Naive thymus-derived CD4-positive, alpha-beta T cell (primary cell): ENCODE measurements around the gene HSPA12B. TPM values are rescaled to one million over a fixed set of nuclear protein-coding genes. Genes with fewer than 3 reads are reported as not detected.

Experiments used
- ATAC-seq: fragments of 150-1000 bp; cut with Tn5 transposase; 2 replicates; pipeline ENCODE4 v1.10.0; 2021; ENCODE audit warnings: mild to moderate bottlenecking, moderate library complexity
- CTCF ChIA-PET: fragments of 350-600 bp; sonication (Branson Sonifier 250); formaldehyde crosslinking; loops from one replicate; lab custom pipeline; 2021; ENCODE audit warnings: antibody characterized with exemption; lab: Charles Lee
- POLR2A ChIA-PET: fragments of 350-600 bp; sonication (Branson Sonifier 250); formaldehyde crosslinking; loops from one replicate; lab custom pipeline; 2021; ENCODE audit warnings: antibody characterized with exemption, inconsistent platforms; lab: Charles Lee
- DNase-seq, 9 donors: peaks; one replicate each; pipeline versions ENCODE4 v3.0.0 to v3.0.0-alpha.2; 2020 to 2022; ENCODE audit warnings: mixed read lengths in 1 of 9
- H3K27ac ChIP-seq: one replicate; pipeline ENCODE4 v1.7.0; 2013; ENCODE audit warnings: mild to moderate bottlenecking, low read depth, low read length, moderate library complexity
- H3K27me3 ChIP-seq, 2 donors: one replicate each; pipeline ENCODE4 v1.7.0; 2013; ENCODE audit warnings: low read length in 2 of 2, mild to moderate bottlenecking in 2 of 2, moderate library complexity in 2 of 2; ENCODE audit not compliant: control insufficient read depth in 2 of 2, insufficient read depth in 2 of 2
- H3K36me3 ChIP-seq, 3 experiments: 1 replicate in 2 of 3; 2 replicates in 1 of 3; pipeline ENCODE4 v1.7.0; 2013; ENCODE audit warnings: low read length in 3 of 3, mild to moderate bottlenecking in 3 of 3, moderate library complexity in 1 of 3; ENCODE audit not compliant: insufficient read depth in 3 of 3, control insufficient read depth in 2 of 3
- H3K4me1 ChIP-seq, 2 donors: one replicate each; pipeline ENCODE4 v1.7.0; 2013; ENCODE audit warnings: low read length in 2 of 2, mild to moderate bottlenecking in 2 of 2, moderate library complexity in 1 of 2; ENCODE audit not compliant: control insufficient read depth in 2 of 2, insufficient read depth in 2 of 2
- H3K4me3 ChIP-seq: 2 replicates; pipeline ENCODE4 v1.7.0; 2013; ENCODE audit warnings: mild to moderate bottlenecking, low read length
- H3K9me3 ChIP-seq, 3 experiments: 1 replicate in 2 of 3; 2 replicates in 1 of 3; pipeline ENCODE4 v1.7.0; 2013; ENCODE audit warnings: low read length in 3 of 3; ENCODE audit not compliant: control insufficient read depth in 2 of 3
- H3K27ac Mint-ChIP-seq, 9 donors: one replicate each; pipeline ENCODE4 v1.8.0; 2020 to 2022; ENCODE audit warnings: mixed read lengths in 9 of 9, mild to moderate bottlenecking in 8 of 9, moderate library complexity in 5 of 9, inconsistent platforms in 2 of 9
- H3K27me3 Mint-ChIP-seq, 5 donors: one replicate each; pipeline ENCODE4 v1.8.0; 2021 to 2022; ENCODE audit warnings: mixed read lengths in 5 of 5, mild to moderate bottlenecking in 1 of 5
- H3K36me3 Mint-ChIP-seq, 5 donors: one replicate each; pipeline ENCODE4 v1.8.0; 2020 to 2022; ENCODE audit warnings: mixed read lengths in 5 of 5, mild to moderate bottlenecking in 3 of 5, inconsistent platforms in 1 of 5
- H3K4me1 Mint-ChIP-seq, 7 donors: one replicate each; pipeline ENCODE4 v1.8.0; 2020 to 2022; ENCODE audit warnings: mixed read lengths in 7 of 7, mild to moderate bottlenecking in 3 of 7, inconsistent platforms in 1 of 7
- H3K4me3 Mint-ChIP-seq, 10 donors: one replicate each; pipeline ENCODE4 v1.8.0; 2020 to 2022; ENCODE audit warnings: mild to moderate bottlenecking in 10 of 10, mixed read lengths in 10 of 10, moderate library complexity in 6 of 10, inconsistent platforms in 2 of 10
- H3K9me3 Mint-ChIP-seq, 11 donors: one replicate each; pipeline ENCODE4 v1.8.0; 2020 to 2022; ENCODE audit warnings: mixed read lengths in 11 of 11, mild to moderate bottlenecking in 4 of 11, inconsistent platforms in 1 of 11, moderate library complexity in 1 of 11
- intact Hi-C, 2 donors: fragments of 100-400 bp; cut with micrococcal nuclease; formaldehyde crosslinking; loops; one replicate each; pipeline ENCODE4 v1.15.1; 2023
- polyA plus RNA-seq, 2 donors: library from polyadenylated mRNA; unstranded; fragments of 300-500 nt; fragmentation: Illumina TruSeq; gene quantifications; one replicate each; pipeline ENCODE4 v1.2.3, GENCODE V29; 2021
- total RNA-seq, 6 experiments: library from RNA in 5 of 6; stranded (reverse) in 5 of 6; gene quantifications; 1 replicate in 5 of 6; 2 replicates in 1 of 6; pipeline ENCODE4 v1.2.3 and lab custom pipeline; 2021 to 2026

Gene HSPA12B
- total and polyA plus RNA-seq, 7 experiments from 2014 or later: 0.09 to 0.20 TPM; not detected in 5

DNA sequence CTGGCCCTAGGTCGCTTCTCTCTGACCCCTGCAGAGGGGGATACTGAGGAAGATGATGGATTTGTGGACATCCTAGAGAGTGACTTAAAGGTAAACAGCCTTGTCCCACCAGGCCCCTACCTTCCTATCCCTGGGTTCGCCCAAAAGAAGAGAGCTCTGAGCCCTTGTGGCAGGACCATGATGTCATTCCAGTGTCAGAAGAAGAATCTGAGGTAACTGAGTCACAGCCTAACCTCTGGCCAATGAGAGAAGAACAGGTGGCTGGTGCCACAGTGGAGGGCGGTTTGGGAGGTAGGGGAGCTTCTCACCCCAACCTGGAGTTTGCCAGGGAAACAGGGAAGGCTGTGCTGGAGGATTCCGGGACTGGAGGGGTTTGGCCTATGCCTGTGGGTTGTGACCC is 68.8 kb downstream of the HSPA12B start:
- Histone ChIP-seq H3K4me3 (no peak overlapping the region), H3K9me3 (no peaks in the 10 kb centered on the region), H3K4me1 (peaks cover 42 to 44% of the 10 kb centered on the region in 2 donors), H3K36me3 (peaks cover 36 to 79% (median 43%) of the 10 kb centered on the region in 3 experiments), H3K27ac (peak overlapping the region; percentile 78), H3K27me3 (no peaks in the 10 kb centered on the region)
- Mint-ChIP-seq H3K27ac (peak overlapping the region; percentile 73 to 100 (median 97)), H3K4me3 (peak overlapping the region in 6 of 10 donors; percentile 17 to 99 (median 36)), H3K27me3 (no peaks in the 10 kb centered on the region), H3K36me3 (peaks cover 19 to 75% (median 56%) of the 10 kb centered on the region in 5 donors), H3K4me1 (peaks cover 49 to 87% (median 66%) of the 10 kb centered on the region in 7 donors), H3K9me3 (no peaks in the 10 kb centered on the region)
- ATAC-seq (no peak), DNase-seq (no peak)
- intact Hi-C loops: no loop called here
- CTCF ChIA-PET: interaction anchor here (4.7 kb wide), 1 partner anchor 11 kb away, joined by 45 read pairs; no protein-coding TSS in a partner anchor
- POLR2A ChIA-PET: interaction anchor here (2.5 kb wide), 1 partner anchor 12 kb away, joined by 24 read pairs; the partner anchor contains the start of gene CENPB

DNA sequence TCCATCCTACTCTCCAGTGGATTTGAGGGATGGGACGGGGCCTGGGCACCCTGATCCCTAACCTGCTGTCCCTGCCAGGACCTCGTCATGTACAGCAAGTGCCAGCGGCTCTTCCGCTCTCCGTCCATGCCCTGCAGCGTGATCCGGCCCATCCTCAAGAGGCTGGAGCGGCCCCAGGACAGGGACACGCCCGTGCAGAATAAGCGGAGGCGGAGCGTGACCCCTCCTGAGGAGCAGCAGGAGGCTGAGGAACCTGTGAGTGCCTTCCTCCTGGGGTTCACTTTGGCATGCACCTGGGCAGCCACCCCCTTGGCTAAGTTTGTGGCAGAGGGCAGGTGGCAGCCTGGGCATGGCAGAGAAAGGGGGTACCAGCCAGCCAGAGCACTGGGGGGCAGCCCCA is 69.4 kb downstream of the HSPA12B start:
- peak overlapping the region; percentile 78 for H3K27ac ChIP-seq
- peak overlapping the region in 1 of 10 donors; percentile 46 for H3K4me3 Mint-ChIP-seq
- intact Hi-C loops: no loop called here
- ChIA-PET POLR2A (interaction anchor here (1.0 kb wide), 1 partner anchor 10 kb away, joined by 3 read pairs; no protein-coding TSS in a partner anchor), CTCF (interaction anchor here (4.7 kb wide), 1 partner anchor 11 kb away, joined by 45 read pairs; no protein-coding TSS in a partner anchor)
- H3K36me3 Mint-ChIP-seq: peaks cover 19 to 76% (median 57%) of the 10 kb centered on the region in 5 donors
- H3K4me1 ChIP-seq: peaks cover 42 to 45% of the 10 kb centered on the region in 2 donors
- DNase-seq (no peak), ATAC-seq (no peak)
- peaks cover 51 to 91% (median 67%) of the 10 kb centered on the region in 7 donors for H3K4me1 Mint-ChIP-seq
- H3K27ac Mint-ChIP-seq: peak overlapping the region in 7 of 9 donors; percentile 91 to 100 (median 97)
- H3K36me3 ChIP-seq: peaks cover 36 to 73% (median 43%) of the 10 kb centered on the region in 3 experiments
- no peak overlapping the region for H3K4me3 ChIP-seq
- no peaks in the 10 kb centered on the region for H3K9me3 ChIP-seq
- no peaks in the 10 kb centered on the region for H3K9me3 Mint-ChIP-seq
- no peaks in the 10 kb centered on the region for H3K27me3 ChIP-seq
- H3K27me3 Mint-ChIP-seq: no peaks in the 10 kb centered on the region

Other genes with a start within 250 kb of the HSPA12B start
- gene GFRA4, start 69.3 kb upstream of the HSPA12B start, total RNA-seq: not detected
- not detected for gene GFRA4, start 69.3 kb upstream of the HSPA12B start, polyA plus RNA-seq
- gene ADAM33, start 50.7 kb upstream of the HSPA12B start, total RNA-seq: under 1 TPM in 1 of 5 experiments, not detected in 4; 0.20 TPM
- not detected for gene ADAM33, start 50.7 kb upstream of the HSPA12B start, polyA plus RNA-seq
- 1 to 10 TPM in 2 of 5 experiments, under 1 TPM in 2, not detected in 1; 0.34 to 2.1 (median 1.1) TPM for gene SIGLEC1, start 20.1 kb upstream of the HSPA12B start, total RNA-seq
- gene SIGLEC1, start 20.1 kb upstream of the HSPA12B start, polyA plus RNA-seq: not detected
- 10 to 100 TPM; 14.0 to 27.4 (median 18.4) TPM for gene ADISSP, start 35.1 kb downstream of the HSPA12B start, total RNA-seq
- 10 to 100 TPM; 20.7 to 21.7 TPM for gene ADISSP, start 35.1 kb downstream of the HSPA12B start, polyA plus RNA-seq
- under 1 TPM in 3 of 5 experiments, not detected in 2; 0.24 to 0.32 (median 0.29) TPM for gene SPEF1, start 48.8 kb downstream of the HSPA12B start, total RNA-seq
- gene SPEF1, start 48.8 kb downstream of the HSPA12B start, polyA plus RNA-seq: not detected
- gene CENPB, start 54.1 kb downstream of the HSPA12B start, total RNA-seq: 10 to 100 TPM; 35.3 to 73.6 (median 50.0) TPM
- gene CENPB, start 54.1 kb downstream of the HSPA12B start, polyA plus RNA-seq: 1 to 10 TPM; 1.3 to 1.8 TPM
- 100 to 1,000 TPM; 166 to 392 (median 281) TPM for gene CDC25B, start 63.6 kb downstream of the HSPA12B start, total RNA-seq
- gene CDC25B, start 63.6 kb downstream of the HSPA12B start, polyA plus RNA-seq: 10 to 100 TPM; 37.0 to 45.7 TPM
- 10 to 100 TPM in 4 of 5 experiments, 1 to 10 TPM in 1; 7.9 to 14.0 (median 10.8) TPM for gene AP5S1, start 87.9 kb downstream of the HSPA12B start, total RNA-seq
- 10 to 100 TPM; 19.8 to 25.9 TPM for gene AP5S1, start 87.9 kb downstream of the HSPA12B start, polyA plus RNA-seq
- 10 to 100 TPM; 23.3 to 49.9 (median 41.5) TPM for gene MAVS, start 114.1 kb downstream of the HSPA12B start, total RNA-seq
- gene MAVS, start 114.1 kb downstream of the HSPA12B start, polyA plus RNA-seq: 10 to 100 TPM in 1 of 2 donors, 1 to 10 TPM in 1; 3.5 to 10.1 TPM
- 10 to 100 TPM; 42.4 to 69.7 (median 59.1) TPM for gene PANK2, start 156.7 kb downstream of the HSPA12B start, total RNA-seq
- 10 to 100 TPM; 39.0 to 46.9 TPM for gene PANK2, start 156.7 kb downstream of the HSPA12B start, polyA plus RNA-seq